Measurements from ENCODE around the gene KLRK1. TPM values are rescaled to one million over a fixed set of nuclear protein-coding genes. Genes with fewer than 3 reads are reported as not detected.
A peak's percentile ranks its signal among the peaks of the same experiment; 100 is the strongest.
"Not testable (repeated sequence)": the region's sequence is repeated elsewhere in the genome, so short reads cannot be mapped to it uniquely, and the experiment has no call there.

KLRK1 gene
- total RNA-seq = 100 to 1,000 TPM; 319 to 355 TPM

GRCh38 chr12:10389904-10390303, at the start of gene KLRK1:
KLRK1 (minus strand) TSS chr12:10390041; CDS start chr12:10388810, 1,231 bp downstream.
- POLR2A ChIA-PET = interaction anchor here (0.9 to 8.4 kb wide), 8 partner anchors 8 to 629 kb away, joined by 3 to 117 read pairs (median 25); partner anchors contain the start of gene CD69
- peaks cover 27% of the 10 kb centered on the region for H3K36me3 Mint-ChIP-seq
- H3K9me3 Mint-ChIP-seq = no peaks in the 10 kb centered on the region
- H3K27ac Mint-ChIP-seq = peak within 1 kb of the TSS; percentile 89
- peaks cover 51% of the 10 kb centered on the region for H3K4me1 Mint-ChIP-seq
- no peaks in the 10 kb centered on the region for H3K27me3 Mint-ChIP-seq
- peak within 1 kb of the TSS; percentile 84 for H3K4me3 Mint-ChIP-seq
- ATAC-seq (ENCODE audit: low read depth) = no peak
- DNase-seq = no peak

DNA sequence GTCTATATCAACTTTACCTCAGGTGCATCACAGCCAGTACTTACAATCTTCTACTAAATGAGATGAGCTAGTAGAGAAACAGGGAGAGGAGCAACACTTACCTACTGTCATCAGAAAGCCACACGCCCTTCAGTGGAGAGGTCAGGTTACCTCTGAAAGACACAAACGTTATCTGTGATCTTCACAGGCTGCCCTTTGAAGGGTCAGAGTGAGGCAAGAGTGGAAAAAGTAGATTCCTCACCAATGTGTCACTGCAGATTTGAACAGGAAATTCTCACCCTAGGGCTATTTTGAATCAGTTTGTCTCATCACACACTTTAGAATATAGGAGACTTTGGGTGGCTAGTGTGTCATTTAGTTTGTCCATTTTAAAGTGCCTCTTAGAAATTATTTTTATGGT, 47.8 kb upstream of the KLRK1 start:
- DNase-seq, H3K4me3 Mint-ChIP-seq, H3K4me1 Mint-ChIP-seq, H3K36me3 Mint-ChIP-seq, POLR2A ChIA-PET, H3K27me3 Mint-ChIP-seq, H3K27ac Mint-ChIP-seq, H3K9me3 Mint-ChIP-seq: not testable (repeated sequence)
- ATAC-seq (ENCODE audit: low read depth) = peak; percentile 36

DNA sequence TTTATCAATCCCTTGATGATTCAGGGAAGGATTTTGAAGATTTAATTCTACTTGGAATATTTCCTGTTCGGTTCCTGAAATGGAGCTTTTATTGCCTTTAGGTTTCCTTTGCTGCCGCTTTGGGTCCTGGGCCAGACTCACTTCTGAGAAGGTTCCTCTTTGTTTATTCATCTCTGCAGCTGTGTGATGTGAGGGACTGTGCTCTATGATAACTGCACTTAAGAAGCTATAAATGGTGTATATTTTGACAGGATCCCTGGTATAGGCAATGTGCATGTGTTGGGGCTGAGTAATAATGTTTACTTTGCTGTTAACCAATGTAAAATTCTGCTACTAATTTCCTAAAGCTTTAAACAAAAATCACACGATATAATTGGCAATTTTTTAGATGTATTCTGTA, 46.0 kb upstream of the KLRK1 start, which contains the start of gene KLRC2:
TSS of gene KLRC2 (minus strand) at position 195 of the 400 bp plus-strand sequence. CDS start at position 171, 24 bp downstream.
- H3K4me3 Mint-ChIP-seq, POLR2A ChIA-PET, H3K4me1 Mint-ChIP-seq, H3K27ac Mint-ChIP-seq, H3K9me3 Mint-ChIP-seq, H3K27me3 Mint-ChIP-seq, DNase-seq, H3K36me3 Mint-ChIP-seq: not testable (repeated sequence)
- ATAC-seq (ENCODE audit: low read depth) = peak; percentile 67

DNA sequence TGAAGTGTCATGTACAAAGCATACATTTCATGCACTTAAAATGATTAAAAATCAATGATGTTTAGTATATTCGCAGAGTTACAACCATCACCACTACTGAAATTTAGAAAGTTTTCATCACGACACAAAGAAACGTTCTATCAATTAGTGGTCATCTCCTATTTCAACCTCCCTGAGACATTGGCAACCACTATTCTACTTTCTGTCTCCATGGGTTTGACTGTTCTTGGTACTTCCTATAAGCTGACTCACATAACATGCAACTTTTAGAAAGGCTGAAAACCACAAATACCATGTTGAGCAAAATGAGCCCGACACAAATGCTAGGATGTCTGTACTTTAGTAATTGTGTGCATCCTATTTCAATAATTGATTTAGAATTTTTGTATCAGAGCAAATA, 40.8 kb upstream of the KLRK1 start:
- H3K4me1 Mint-ChIP-seq, H3K4me3 Mint-ChIP-seq, H3K9me3 Mint-ChIP-seq, DNase-seq, H3K36me3 Mint-ChIP-seq, H3K27ac Mint-ChIP-seq, POLR2A ChIA-PET, H3K27me3 Mint-ChIP-seq: not testable (repeated sequence)
- peak; percentile 80 for ATAC-seq (ENCODE audit: low read depth)

DNA sequence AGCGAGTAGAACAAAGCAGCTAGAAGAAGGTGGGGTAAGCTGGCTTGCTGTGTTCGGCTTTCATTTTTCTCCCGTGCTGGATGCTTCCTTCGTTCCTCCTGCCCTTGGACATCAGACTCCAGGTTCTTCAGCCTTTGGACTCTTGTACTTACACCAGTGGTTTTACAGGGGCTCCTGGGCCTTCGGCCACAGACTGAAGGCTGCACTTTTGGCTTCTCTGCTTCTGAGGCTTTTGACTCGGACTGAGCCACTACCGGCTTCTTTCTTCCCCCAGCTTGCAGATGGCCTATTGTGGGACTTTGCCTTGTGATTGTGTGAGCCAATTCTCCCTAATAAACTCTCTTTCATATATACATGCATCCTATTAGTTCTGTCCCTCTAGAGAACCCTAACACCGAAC, 36.1 kb upstream of the KLRK1 start:
- H3K27ac Mint-ChIP-seq; DNase-seq; ATAC-seq (ENCODE audit: low read depth); H3K4me1 Mint-ChIP-seq; H3K36me3 Mint-ChIP-seq; H3K27me3 Mint-ChIP-seq; H3K4me3 Mint-ChIP-seq; H3K9me3 Mint-ChIP-seq; POLR2A ChIA-PET: not testable (repeated sequence)

GRCh38 chr12:10424260-10424899, 34.5 kb upstream of the KLRK1 start:
- H3K36me3 Mint-ChIP-seq; H3K4me1 Mint-ChIP-seq; H3K27ac Mint-ChIP-seq; H3K4me3 Mint-ChIP-seq; ATAC-seq (ENCODE audit: low read depth); DNase-seq; H3K9me3 Mint-ChIP-seq; H3K27me3 Mint-ChIP-seq; POLR2A ChIA-PET: not testable (repeated sequence)

DNA sequence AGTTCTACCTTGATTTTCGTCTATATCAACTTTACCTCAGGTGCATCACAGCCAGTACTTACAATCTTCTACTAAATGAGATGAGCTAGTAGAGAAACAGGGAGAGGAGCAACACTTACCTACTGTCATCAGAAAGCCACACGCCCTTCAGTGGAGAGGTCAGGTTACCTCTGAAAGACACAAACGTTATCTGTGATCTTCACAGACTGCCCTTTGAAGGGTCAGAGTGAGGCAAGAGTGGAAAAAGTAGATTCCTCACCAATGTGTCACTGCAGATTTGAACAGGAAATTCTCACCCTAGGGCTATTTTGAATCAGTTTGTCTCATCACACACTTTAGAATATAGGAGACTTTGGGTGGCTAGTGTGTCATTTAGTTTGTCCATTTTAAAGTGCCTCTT, 32.3 kb upstream of the KLRK1 start:
- H3K27ac Mint-ChIP-seq, H3K4me1 Mint-ChIP-seq, H3K4me3 Mint-ChIP-seq, DNase-seq, H3K36me3 Mint-ChIP-seq, H3K27me3 Mint-ChIP-seq, H3K9me3 Mint-ChIP-seq, POLR2A ChIA-PET: not testable (repeated sequence)
- peak; percentile 63 for ATAC-seq (ENCODE audit: low read depth)

DNA sequence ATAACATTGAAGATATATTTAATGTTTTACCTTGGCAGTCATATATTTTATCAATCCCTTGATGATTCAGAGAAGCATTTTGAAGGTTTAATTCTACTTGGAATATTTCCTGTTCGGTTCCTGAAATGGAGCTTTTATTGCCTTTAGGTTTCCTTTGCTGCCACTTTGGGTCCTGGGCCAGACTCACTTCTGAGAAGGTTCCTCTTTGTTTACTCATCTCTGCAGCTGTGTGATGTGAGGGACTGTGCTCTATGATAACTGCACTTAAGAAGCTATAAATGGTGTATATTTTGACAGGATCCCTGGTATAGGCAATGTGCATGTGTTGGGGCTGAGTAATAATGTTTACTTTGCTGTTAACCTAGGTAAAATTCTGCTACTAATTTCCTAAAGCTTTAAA, 30.5 kb upstream of the KLRK1 start, which contains the start of gene KLRC3:
TSS of gene KLRC3 (minus strand) at position 262 of the 400 bp plus-strand sequence. CDS start at position 217, 45 bp downstream.
- H3K4me3 Mint-ChIP-seq = peak within 1 kb of the TSS; percentile 54
- not testable (repeated sequence) for H3K27ac Mint-ChIP-seq; ATAC-seq (ENCODE audit: low read depth)

DNA sequence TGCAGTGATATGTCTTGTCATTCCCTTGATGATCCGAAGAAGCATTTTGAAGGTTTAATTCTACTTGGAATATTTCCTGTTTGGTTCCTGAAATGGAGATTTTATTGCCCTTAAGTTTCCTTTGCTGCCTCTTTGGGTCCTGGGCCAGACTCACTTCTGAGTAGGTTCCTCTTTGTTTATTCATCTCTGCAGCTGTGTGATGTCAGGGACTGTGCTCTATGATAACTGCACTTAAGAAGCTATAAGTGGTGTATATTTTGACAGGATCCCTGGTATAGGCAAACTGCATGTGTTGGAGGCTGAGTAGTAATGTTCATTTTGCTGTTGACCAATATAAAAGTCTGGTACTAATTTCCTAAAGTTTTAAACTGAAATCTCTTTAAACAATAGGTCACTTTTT, 19.6 kb upstream of the KLRK1 start, which contains the start of gene KLRC4:
TSS of gene KLRC4 (minus strand) at position 366 of the 400 bp plus-strand sequence. CDS start at position 184, 182 bp downstream.
- Mint-ChIP-seq H3K27ac (peak within 1 kb of the TSS; percentile 88), H3K36me3 (peaks cover 17% of the 10 kb centered on the region), H3K4me1 (peaks cover 34% of the 10 kb centered on the region), H3K4me3 (peak within 1 kb of the TSS; percentile 79), H3K27me3 (no peaks in the 10 kb centered on the region), H3K9me3 (peaks cover 4% of the 10 kb centered on the region)
- POLR2A ChIA-PET = interaction anchor here (0.9 to 1.6 kb wide), 6 partner anchors 14 to 145 kb away, joined by 3 to 7 read pairs (median 4); no protein-coding TSS in a partner anchor
- ATAC-seq (ENCODE audit: low read depth) = peak; percentile 74
- DNase-seq = no peak

More for the DNA sequence above, 30.5 kb upstream of the KLRK1 start, which contains the start of gene KLRC3:
- H3K9me3 Mint-ChIP-seq, H3K27me3 Mint-ChIP-seq, POLR2A ChIA-PET, DNase-seq, H3K36me3 Mint-ChIP-seq, H3K4me1 Mint-ChIP-seq: not testable (repeated sequence)

GRCh38 chr12:10408842-10409241, 19.0 kb upstream of the KLRK1 start:
- POLR2A ChIA-PET = interaction anchor here (0.9 to 1.6 kb wide), 6 partner anchors 14 to 146 kb away, joined by 3 to 7 read pairs (median 4); no protein-coding TSS in a partner anchor
- Mint-ChIP-seq H3K36me3 (peaks cover 16% of the 10 kb centered on the region), H3K4me3 (peak overlapping the region; percentile 79), H3K4me1 (peaks cover 34% of the 10 kb centered on the region), H3K27ac (peak overlapping the region; percentile 88), H3K27me3 (no peaks in the 10 kb centered on the region), H3K9me3 (peaks cover 4% of the 10 kb centered on the region)
- ATAC-seq (ENCODE audit: low read depth) (no peak), DNase-seq (no peak)

DNA sequence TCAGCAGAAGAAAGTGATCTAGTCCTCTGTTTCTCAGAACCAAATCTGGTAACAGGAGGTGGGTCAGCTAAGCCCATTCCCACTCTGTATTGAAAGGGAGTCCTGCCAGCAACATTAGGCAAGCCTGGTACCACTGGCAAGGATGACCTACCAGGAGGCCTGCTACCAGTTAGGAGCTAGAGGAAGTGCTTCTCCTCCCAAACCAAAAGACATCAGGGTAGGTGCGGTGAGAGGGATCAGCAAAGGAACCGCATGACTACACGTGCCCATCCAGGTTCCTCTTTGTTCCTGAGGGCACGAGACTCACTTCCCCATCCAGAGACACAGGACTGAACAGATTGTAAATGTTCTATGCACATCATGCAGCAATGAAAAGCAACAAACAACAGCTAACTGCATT, 16.9 kb upstream of the KLRK1 start:
- Mint-ChIP-seq H3K27me3 (no peaks in the 10 kb centered on the region), H3K4me3 (peak overlapping the region; percentile 91), H3K9me3 (peaks cover 2% of the 10 kb centered on the region), H3K36me3 (peaks cover 16% of the 10 kb centered on the region), H3K4me1 (peaks cover 40% of the 10 kb centered on the region), H3K27ac (peak overlapping the region; percentile 87)
- peak; percentile 7 for ATAC-seq (ENCODE audit: low read depth)
- POLR2A ChIA-PET = interaction anchor here (0.9 to 2.7 kb wide), 10 partner anchors 9 to 153 kb away, joined by 3 to 13 read pairs (median 8); no protein-coding TSS in a partner anchor
- DNase-seq = peak; percentile 39

DNA sequence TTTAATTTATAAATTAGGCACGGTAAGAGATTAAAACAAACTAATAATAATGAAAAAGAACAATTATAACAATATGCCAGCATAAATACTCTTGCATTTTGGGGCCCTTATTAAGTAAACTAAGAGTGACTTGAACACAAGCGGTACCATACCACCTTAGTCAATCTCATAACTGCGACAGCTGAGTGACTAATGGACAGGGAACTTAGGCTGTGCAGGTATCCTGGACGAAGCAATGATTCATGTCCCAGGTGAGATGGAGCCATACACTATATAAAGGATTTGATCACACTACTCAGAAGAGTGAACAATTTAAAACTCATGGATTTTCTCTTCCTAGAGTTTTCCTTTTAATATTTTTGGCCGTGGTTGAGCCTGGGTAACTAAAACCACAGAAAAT, 15.5 kb upstream of the KLRK1 start:
- H3K9me3 Mint-ChIP-seq = peaks cover 2% of the 10 kb centered on the region
- POLR2A ChIA-PET = interaction anchor here (0.5 to 2.7 kb wide), 6 partner anchors 9 to 158 kb away, joined by 3 to 13 read pairs (median 4); no protein-coding TSS in a partner anchor
- no peak overlapping the region for H3K27ac Mint-ChIP-seq
- ATAC-seq (ENCODE audit: low read depth) (peak; percentile 35), DNase-seq (no peak)
- H3K4me1 Mint-ChIP-seq = peaks cover 44% of the 10 kb centered on the region
- H3K4me3 Mint-ChIP-seq = peak overlapping the region; percentile 75
- no peaks in the 10 kb centered on the region for H3K27me3 Mint-ChIP-seq
- H3K36me3 Mint-ChIP-seq = peaks cover 21% of the 10 kb centered on the region

- Mint-ChIP-seq H3K9me3 (peaks cover 2% of the 10 kb centered on the region), H3K4me3 (peak overlapping the region; percentile 75), H3K27me3 (no peaks in the 10 kb centered on the region), H3K36me3 (peaks cover 21% of the 10 kb centered on the region), H3K4me1 (peaks cover 48% of the 10 kb centered on the region), H3K27ac (peak overlapping the region; percentile 47)
- DNase-seq (no peak), ATAC-seq (ENCODE audit: low read depth) (no peak)
- POLR2A ChIA-PET = interaction anchor here (0.5 to 1.6 kb wide), 6 partner anchors 9 to 644 kb away, joined by 3 to 9 read pairs (median 3); partner anchors contain the start of gene CD69
Measured at GRCh38 chr12:10404798-10405197, 15.0 kb upstream of the KLRK1 start.
